ENCODE results near the gene PLEKHG4B.
"Not testable (repeated sequence)": the region's sequence is repeated elsewhere in the genome, so short reads cannot be mapped to it uniquely, and the experiment has no call there.

The PLEKHG4B gene

DNA sequence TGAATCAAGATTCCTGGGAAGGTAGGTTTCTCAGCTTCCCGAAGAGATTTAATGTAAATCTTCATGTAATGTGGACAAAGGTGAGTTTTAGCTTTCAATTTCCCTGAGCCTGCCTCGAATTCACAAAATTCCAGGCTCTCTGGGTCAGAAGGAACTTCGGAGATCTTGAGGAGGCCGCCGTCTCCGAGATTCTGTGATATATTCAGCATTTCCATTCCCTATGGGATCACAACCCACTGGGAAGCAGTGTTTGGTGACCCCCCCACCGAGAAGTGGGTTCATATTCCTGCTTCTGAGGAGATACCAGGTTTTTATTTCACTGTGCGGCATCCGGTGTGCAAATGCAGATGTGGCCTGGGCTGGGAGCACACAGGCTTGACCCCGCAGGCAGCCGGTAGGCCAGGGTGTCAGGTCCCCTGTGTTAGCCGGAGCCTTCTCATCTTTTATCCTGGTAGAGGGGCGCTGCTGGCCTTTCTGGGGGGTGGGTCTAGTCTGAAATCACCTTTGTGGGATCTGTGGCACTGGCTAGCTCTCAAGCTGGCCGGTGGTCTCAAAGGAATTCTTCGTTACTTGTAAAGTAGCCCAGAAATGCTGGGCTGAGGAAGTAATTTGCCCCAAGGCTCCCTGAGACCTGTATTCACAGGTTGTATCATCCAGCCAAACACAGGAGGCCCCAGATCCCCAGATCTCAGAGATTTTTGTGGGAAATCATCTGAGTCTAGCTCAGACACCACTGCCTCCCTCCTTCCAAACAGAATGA lies 1.4 kb downstream of the PLEKHG4B start:
- DNase-seq (ENCODE audit: low spot score), result no peak

DNA sequence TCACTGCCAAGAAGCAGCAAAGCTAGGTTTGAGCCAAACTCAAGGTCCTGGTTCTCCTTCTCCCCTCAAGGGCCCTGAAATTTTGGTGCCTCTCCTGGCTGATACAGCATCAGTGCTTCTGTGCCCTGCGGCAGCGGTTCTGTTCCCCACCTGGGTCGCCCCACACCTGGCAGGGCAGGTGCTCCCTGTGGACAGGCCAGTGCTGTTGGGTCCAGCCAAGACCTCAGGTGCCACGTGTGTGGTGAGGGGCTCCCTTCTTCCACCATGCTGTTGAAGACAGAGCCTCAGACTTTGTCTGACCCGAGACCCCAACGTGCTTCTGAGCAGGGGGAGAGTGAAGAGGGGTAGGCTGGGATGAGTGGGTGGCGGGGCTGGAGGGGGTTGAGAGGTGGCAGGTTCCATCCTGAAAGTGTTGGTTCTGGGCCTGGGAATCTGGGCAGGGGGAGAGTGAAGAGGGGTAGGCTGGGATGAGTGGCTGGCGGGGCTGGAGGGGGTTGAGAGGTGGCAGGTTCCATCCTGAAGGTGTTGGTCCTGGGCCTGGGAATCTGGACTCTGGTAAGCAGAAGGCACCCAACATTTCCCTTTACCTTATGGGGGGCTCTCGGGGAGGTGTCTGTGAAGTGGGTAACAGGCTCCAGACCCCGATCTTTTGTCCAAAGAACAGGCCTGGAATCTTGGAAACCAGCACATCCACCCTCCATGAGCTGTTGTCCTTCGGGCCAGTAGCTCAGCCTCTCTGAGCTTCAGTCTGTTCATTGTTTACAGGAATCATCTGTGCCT lies 2.3 kb downstream of the PLEKHG4B start:
- no peak for DNase-seq (ENCODE audit: low spot score)

DNA sequence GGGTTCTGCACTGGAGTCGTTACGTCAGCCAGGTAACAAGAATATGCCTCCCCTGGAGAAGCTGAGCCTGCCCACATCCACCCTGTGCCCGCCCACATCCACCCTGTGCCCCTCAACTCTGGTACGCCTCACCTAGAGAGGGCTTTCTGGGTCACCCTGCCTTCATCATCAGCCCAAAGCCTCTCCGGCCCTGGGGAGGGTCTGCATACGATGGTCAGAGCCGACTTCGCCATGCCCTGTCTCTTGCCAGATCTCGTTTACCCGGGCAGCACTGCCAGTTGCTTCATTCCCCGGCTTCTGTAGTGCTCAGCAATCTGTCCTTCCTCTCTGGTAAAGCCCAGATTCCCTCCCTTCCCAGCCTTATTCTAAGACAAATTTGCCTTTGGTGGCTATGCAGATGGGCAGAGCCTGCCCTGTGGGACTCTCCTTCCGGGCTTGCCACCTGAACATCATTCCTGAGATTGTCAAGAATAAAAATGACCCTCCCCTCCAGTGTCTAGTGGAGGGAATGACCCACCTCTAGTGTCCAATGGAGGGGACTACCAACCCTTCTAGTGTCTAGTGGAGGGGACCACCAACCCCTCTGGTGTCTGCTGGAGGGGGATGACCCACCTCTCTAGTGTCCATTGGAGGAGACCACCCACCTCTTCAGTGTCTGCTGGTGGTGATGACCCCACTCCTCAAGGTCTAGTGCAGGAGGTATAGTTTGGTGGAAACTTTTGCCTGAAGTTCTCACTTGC lies 3.4 kb downstream of the PLEKHG4B start:
- no peak for DNase-seq (ENCODE audit: low spot score)

DNA sequence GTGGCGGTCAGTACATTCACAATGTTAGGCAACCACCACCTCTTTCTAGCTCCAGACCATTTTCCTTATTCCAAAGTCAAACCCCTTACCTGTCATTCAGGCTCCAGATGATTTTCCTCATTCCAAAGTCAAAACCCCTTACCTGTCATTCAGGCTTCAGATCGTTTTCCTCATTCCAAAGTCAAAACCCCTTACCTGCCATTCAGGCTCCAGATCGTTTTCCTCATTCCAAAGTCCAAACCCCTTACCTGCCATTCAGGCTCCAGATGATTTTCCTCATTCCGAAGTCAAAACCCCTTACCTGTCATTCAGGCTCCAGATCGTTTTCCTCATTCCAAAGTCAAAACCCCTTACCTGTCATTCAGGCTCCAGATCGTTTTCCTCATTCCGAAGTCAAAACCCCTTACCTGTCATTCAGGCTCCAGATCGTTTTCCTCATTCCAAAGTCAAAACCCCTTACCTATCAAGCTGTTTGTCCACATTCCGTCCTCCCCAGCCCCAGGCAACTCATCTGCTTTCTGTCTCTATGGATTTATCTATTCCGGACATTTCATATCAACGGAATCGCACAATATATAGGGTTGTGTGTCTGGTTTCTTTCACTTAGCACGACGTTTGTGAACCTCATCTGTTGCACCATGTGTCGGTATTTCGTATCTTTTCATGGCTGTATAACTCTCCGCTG lies 5.2 kb downstream of the PLEKHG4B start:
- no peak for DNase-seq (ENCODE audit: low spot score)

GRCh38 chr5:99815-100214 lies 7.8 kb downstream of the PLEKHG4B start:
- DNase-seq (ENCODE audit: low spot score), result no peak

- no peak for DNase-seq (ENCODE audit: low spot score)
Measured at GRCh38 chr5:102411-103043, 10.6 kb downstream of the PLEKHG4B start.

DNA sequence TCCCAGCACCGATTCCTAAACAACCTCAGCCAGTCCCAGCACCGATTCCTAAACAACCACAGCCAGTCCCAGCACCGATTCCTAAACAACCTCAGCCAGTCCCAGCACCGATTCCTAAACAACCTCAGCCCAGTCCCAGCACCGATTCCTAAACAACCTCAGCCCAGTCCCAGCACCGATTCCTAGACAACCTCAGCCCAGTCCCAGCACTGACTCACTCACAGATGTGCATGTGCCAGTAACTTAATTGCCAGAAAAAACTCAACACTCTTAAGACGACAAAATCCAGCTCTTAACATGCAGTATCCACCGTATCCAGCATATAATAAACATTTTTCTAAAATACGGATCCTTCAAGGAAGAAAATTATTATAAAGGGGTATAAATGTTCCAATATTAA lies 12.1 kb downstream of the PLEKHG4B start:
- not testable (repeated sequence) for DNase-seq (ENCODE audit: low spot score)

GRCh38 chr5:104778-105296 lies 12.9 kb downstream of the PLEKHG4B start:
- DNase-seq (ENCODE audit: low spot score), result no peak

DNA sequence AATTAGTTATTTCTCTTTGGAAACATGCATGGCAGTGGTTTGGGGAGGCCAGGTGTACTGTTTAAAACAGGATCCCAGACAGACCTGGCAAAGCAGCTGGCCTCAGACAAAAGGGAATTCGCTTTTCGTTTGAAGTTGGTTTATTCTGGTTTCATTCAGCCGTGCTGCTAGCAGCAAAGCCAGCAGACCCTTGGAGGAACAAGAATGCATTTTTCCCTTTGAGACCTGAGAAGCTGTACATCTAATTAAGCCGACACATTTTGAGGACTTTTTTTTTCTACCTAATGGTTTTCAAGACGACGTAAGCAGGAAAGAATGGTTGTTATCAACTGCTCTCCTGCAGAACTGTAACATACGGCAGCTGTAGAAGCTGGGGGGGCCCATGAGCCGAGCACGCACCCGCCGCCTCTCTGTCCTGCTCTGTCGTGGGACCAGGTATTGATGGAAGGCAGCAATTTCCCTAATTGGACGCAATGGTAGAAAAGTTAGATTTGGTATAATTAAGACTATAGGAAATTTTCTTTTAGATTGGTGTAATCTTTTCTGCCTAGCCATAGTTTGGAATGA lies 13.6 kb downstream of the PLEKHG4B start:
- DNase-seq (ENCODE audit: low spot score), result no peak

DNA sequence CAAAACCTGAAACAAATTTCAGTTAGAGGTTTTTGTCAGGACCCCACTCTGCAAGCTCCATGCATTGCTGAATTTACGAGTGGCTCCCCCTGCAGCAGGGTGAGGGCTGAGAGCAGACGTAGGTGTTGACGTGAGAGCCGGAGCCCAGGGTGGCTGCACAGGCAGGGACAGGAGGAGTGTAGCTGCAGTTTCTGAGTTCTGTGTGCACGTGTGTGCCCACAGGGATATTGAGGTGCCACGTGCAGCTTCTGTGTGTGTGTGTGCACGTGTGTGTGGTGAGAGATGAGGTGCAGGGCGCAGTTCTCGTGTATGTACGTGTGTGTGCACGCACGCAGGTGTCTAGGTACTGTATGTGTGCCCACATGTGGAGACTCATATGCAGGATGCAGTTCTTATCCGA lies 14.6 kb downstream of the PLEKHG4B start:
- DNase-seq (ENCODE audit: low spot score), result no peak

GRCh38 chr5:107526-107925 lies 15.6 kb downstream of the PLEKHG4B start:
- DNase-seq (ENCODE audit: low spot score), result no peak

GRCh38 chr5:109826-110225 lies 17.9 kb downstream of the PLEKHG4B start:
- DNase-seq (ENCODE audit: low spot score), result no peak

GRCh38 chr5:110270-110888 lies 18.4 kb downstream of the PLEKHG4B start:
- DNase-seq (ENCODE audit: low spot score), result no peak

- DNase-seq (ENCODE audit: low spot score), result no peak
Measured at GRCh38 chr5:111171-111570, 19.2 kb downstream of the PLEKHG4B start.

DNA sequence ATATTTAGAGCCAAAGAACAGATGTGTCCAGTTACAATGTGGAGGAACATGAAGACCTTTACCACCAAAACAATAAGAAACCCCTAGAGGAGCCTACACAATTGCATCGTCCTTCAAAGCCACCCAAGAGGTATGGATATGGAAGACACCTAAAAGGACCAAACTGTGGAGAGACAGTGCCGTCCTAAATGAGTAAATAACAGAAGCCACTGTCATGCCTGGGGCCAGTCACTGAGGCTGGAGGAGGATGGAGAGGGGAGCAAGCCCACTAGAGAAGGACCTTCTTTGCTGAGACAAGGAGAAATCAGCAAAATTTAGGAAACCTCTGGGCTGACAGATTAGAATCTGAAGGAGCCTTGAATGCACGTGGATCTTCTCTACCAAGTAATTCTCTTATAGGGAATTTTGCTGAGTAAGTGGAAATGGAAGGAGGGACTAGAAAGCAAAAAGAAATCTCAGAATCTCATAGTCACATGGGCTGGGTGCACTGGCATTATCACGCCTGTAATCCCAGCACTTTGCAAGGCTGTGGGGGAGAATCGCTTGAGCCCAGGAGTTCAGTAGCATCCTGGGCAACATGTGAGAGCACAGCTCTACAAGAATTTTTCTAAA lies 27.6 kb downstream of the PLEKHG4B start:
- DNase-seq (ENCODE audit: low spot score), result no peak

GRCh38 chr5:121432-121831 lies 29.5 kb downstream of the PLEKHG4B start:
- DNase-seq (ENCODE audit: low spot score), result no peak

GRCh38 chr5:125815-126214 lies 33.8 kb downstream of the PLEKHG4B start:
- DNase-seq (ENCODE audit: low spot score), result no peak

DNA sequence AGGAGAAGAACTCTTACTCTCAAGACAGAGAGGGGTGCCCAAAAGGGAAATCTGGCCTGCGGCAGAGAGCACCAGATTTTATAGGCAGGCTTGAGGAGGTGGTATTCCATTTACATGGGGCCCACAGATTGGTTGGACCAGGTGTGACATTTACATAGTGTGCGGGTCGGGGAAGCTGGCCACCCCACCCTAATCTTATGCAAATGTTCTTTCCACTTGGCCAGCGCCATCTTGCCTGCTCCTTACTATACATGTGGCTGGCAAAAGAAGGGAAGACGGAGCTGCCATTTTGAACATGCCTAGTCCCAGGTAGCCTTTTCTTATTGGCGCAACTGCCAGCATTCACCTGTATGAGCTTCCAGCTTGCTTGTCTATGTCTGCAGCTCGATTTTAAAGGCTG lies 34.8 kb downstream of the PLEKHG4B start:
- DNase-seq (ENCODE audit: low spot score), result no peak

DNA sequence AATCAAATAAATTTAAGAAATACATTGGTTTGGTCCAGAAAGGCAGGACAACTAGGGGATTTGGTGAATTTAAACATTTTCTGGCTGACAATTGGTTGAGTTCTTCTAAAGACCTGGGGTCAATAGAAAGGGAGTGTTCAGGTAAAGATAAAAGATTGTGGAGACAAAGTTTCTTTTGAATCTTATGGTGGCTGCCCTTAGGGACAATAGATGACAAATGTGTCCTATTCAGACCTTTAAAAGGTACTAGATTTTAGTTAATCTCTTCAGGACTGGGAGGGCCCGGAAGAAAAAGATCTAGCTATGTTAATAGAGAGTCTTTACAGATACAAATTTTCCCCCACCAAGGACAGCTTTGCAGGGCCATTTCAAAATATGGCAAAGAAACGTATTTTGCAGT lies 35.9 kb downstream of the PLEKHG4B start:
- no peak for DNase-seq (ENCODE audit: low spot score)

- no peak for DNase-seq (ENCODE audit: low spot score)
Measured at GRCh38 chr5:128446-128845, 36.5 kb downstream of the PLEKHG4B start.
